ENCODE data around the gene TRAF3.

DNA sequence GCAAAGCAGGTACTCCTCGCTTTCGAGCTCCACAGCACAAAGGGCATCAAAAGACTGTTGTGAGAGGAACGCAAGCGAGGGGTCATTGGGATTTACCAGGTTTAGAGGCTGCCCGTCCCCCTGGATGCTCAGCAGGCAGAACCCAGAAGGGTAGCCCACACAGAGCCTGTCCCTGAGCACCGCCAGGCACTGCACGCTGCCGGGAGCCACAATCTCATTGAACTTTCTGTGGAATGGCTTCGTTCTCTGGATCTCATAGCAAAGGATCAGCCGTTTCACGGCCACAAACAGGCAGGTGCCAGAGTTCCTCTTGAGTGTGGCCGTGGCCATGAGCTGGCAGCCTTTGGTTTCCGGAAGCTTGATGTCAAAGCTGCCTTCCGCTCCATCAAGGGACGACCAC is 166.7 kb downstream of the TRAF3 start:
- TF ChIP-seq, protein P1, sequence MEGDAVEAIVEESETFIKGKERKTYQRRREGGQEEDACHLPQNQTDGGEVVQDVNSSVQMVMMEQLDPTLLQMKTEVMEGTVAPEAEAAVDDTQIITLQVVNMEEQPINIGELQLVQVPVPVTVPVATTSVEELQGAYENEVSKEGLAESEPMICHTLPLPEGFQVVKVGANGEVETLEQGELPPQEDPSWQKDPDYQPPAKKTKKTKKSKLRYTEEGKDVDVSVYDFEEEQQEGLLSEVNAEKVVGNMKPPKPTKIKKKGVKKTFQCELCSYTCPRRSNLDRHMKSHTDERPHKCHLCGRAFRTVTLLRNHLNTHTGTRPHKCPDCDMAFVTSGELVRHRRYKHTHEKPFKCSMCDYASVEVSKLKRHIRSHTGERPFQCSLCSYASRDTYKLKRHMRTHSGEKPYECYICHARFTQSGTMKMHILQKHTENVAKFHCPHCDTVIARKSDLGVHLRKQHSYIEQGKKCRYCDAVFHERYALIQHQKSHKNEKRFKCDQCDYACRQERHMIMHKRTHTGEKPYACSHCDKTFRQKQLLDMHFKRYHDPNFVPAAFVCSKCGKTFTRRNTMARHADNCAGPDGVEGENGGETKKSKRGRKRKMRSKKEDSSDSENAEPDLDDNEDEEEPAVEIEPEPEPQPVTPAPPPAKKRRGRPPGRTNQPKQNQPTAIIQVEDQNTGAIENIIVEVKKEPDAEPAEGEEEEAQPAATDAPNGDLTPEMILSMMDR (IDR thresholded peaks at IDR 0.05 in 8 of 11, conservative IDR thresholded peaks at IDR 0.05 in 3 of 11), result no peak
- TF ChIP-seq POLR2AphosphoS5 (IDR thresholded peaks at IDR 0.05), result no peak

All from spleen (tissue), 7 donors.